K562 (cell line): Measurements from ENCODE around the gene TOX2. TPM values are rescaled to one million over a fixed set of nuclear protein-coding genes. Genes with fewer than 3 reads are reported as not detected.

Experiments
- ATAC-seq: fragments of 200-7000 bp; cut with Tn5 transposase; 3 replicates; pipeline ENCODE4 v1.9.1; 2020; ENCODE audit warnings: moderate library complexity
- BruUV-seq: library from RNA; stranded (reverse); fragments of 400-500 nt; replicated peaks from 2 replicates; lab custom pipeline; 2021; lab: Mats Ljungman, UMichigan
- CTCF ChIA-PET: fragments of 300-600 bp; formaldehyde crosslinking; extraction: SDS; loops from one replicate; lab custom pipeline; 2021; ENCODE audit warnings: low intra/inter-chr PET ratio; lab: Yijun Ruan, JAX
- POLR2A ChIA-PET: fragments of 300-600, 350-650 bp; sonication (Branson Sonifier 250); formaldehyde crosslinking; extraction: SDS; loops from one replicate; lab custom pipeline; 2021; ENCODE audit warnings: antibody characterized with exemption, inconsistent platforms; lab: Yijun Ruan, JAX
- DNase-seq, 4 experiments: peaks; one replicate each; pipeline versions ENCODE4 v3.0.0 to v3.0.0-alpha.2; 2011 to 2018; ENCODE audit warnings: low spot score in 3 of 4, mixed read lengths in 3 of 4; ENCODE audit errors: extremely low read depth in 1 of 4
- FAIRE-seq: peaks from 2 replicates; lab custom pipeline; 2011; peaks lifted over from hg19 to GRCh38; lab: Jason Lieb, UNC
- H2AFZ ChIP-seq: 2 replicates; pipeline ENCODE4 v1.6.0; 2011; ENCODE audit warnings: low read depth, low read length, control low read depth, inconsistent platforms
- H3K27ac ChIP-seq: fragments of 200-600 bp; 3 replicates; pipeline ENCODE4 v1.8.0; 2011; ENCODE audit warnings: low read depth, mild to moderate bottlenecking, control low read depth, inconsistent platforms, low read length, moderate library complexity, mixed read lengths; ENCODE audit errors: extremely low read depth
- H3K27me3 ChIP-seq, 2 experiments: fragments of 300-600 bp in 1 of 2; 2 replicates in 1 of 2; 3 replicates in 1 of 2; pipeline versions ENCODE4 v1.6.0 to v1.8.0; 2011; ENCODE audit warnings: inconsistent platforms in 2 of 2, low read length in 2 of 2, mild to moderate bottlenecking in 1 of 2, mixed read lengths in 1 of 2, moderate library complexity in 1 of 2; ENCODE audit not compliant: control insufficient read depth in 2 of 2, insufficient read depth in 2 of 2
- H3K36me3 ChIP-seq: fragments of 300-600 bp; 3 replicates; pipeline ENCODE4 v1.8.0; 2011; ENCODE audit warnings: mild to moderate bottlenecking, low read length, inconsistent platforms; ENCODE audit not compliant: control insufficient read depth, insufficient read depth
- H3K4me1 ChIP-seq, 2 experiments: fragments of 200-600 bp in 1 of 2; replicated peaks in 1 of 2; 2 replicates in 1 of 2; 3 replicates in 1 of 2; pipeline versions ENCODE4 v1.5.1 to v1.8.0; 2011; ENCODE audit warnings: inconsistent platforms in 2 of 2, low read length in 2 of 2, mild to moderate bottlenecking in 1 of 2, mixed read lengths in 1 of 2, moderate library complexity in 1 of 2; ENCODE audit not compliant: control insufficient read depth in 2 of 2, insufficient read depth in 2 of 2
- H3K4me2 ChIP-seq: 2 replicates; pipeline ENCODE4 v1.6.1; 2011; ENCODE audit warnings: low read length, control low read depth, inconsistent platforms, mixed read lengths; ENCODE audit not compliant: insufficient read depth
- H3K4me3 ChIP-seq: fragments of 200-600 bp; sonication (generic), shearing (Covaris generic); 2 replicates; pipeline ENCODE4 v1.5.1; 2016; ENCODE audit warnings: control low read depth, inconsistent platforms
- H3K79me2 ChIP-seq: fragments of 200-600 bp; 3 replicates; pipeline ENCODE4 v1.8.0; 2011; ENCODE audit warnings: low read length, inconsistent platforms; ENCODE audit not compliant: control insufficient read depth, insufficient read depth
- H3K9ac ChIP-seq, 2 experiments: 2 replicates each; pipeline versions ENCODE4 v1.6.0 to v1.6.1; 2011; ENCODE audit warnings: low read depth in 2 of 2, low read length in 2 of 2, control low read depth in 1 of 2, inconsistent platforms in 1 of 2, mild to moderate bottlenecking in 1 of 2, mixed read lengths in 1 of 2; ENCODE audit not compliant: insufficient read depth in 1 of 2
- H3K9me1 ChIP-seq: one replicate; pipeline ENCODE4 v1.6.0; 2011; ENCODE audit warnings: inconsistent platforms, mild to moderate bottlenecking, low read length, moderate library complexity; ENCODE audit not compliant: control insufficient read depth, insufficient read depth
- H3K9me3 ChIP-seq: replicated peaks from 2 replicates; pipeline ENCODE4 v1.5.1; 2011; ENCODE audit warnings: low read depth, low read length, inconsistent platforms; ENCODE audit not compliant: control insufficient read depth, insufficient read depth
- H4K20me1 ChIP-seq: replicated peaks from 2 replicates; pipeline ENCODE4 v1.6.1; 2011; ENCODE audit warnings: low read length, inconsistent platforms, mixed read lengths; ENCODE audit not compliant: control insufficient read depth, insufficient read depth
- E4F1 ChIP-seq: fragments of 250-450 bp; sonication (Bioruptor Pico); IDR thresholded peaks from 2 replicates; pipeline ENCODE4 v1.5.0; 2021; ENCODE audit warnings: mild to moderate bottlenecking, borderline replicate concordance
- GMEB1 ChIP-seq: fragments of 250-450 bp; sonication (Bioruptor Pico); IDR thresholded peaks from 2 replicates; pipeline ENCODE4 v1.4.0; 2020; ENCODE audit warnings: mild to moderate bottlenecking
- MLX ChIP-seq, 2 experiments: fragments of 450-650 bp in 1 of 2; sonication (generic) in 1 of 2; formaldehyde crosslinking; conservative IDR thresholded peaks; 2 replicates each; pipeline versions ENCODE4 v1.4.0 to v1.8.1; 2020 to 2022; ENCODE audit warnings: mild to moderate bottlenecking in 1 of 2, missing genetic modification reagents in 1 of 2
- NELFE ChIP-seq: IDR thresholded peaks from 2 replicates; pipeline ENCODE4 v1.6.1; 2011; ENCODE audit warnings: mild to moderate bottlenecking; ENCODE audit not compliant: insufficient read depth, insufficient read length
- REST ChIP-seq, 2 experiments: fragments of 450-650 bp; formaldehyde crosslinking in 1 of 2; IDR thresholded peaks; 2 replicates each; pipeline versions ENCODE4 v1.4.0 to v1.6.1; 2014 to 2020; ENCODE audit warnings: mild to moderate bottlenecking in 2 of 2, borderline replicate concordance in 1 of 2, low read depth in 1 of 2
- U2AF1 ChIP-seq: fragments of 200-400 bp; formaldehyde crosslinking; optimal IDR thresholded peaks from 2 replicates; pipeline ENCODE3; 2017; ENCODE audit warnings: mild to moderate bottlenecking, low read depth, low read length, moderate library complexity
- WGBS: fragments of 100-300 bp; shearing (Covaris generic); methylation state at CpG from one replicate; pipeline ENCODE4 v1.1.6; 2016; ENCODE audit warnings: low coverage, mixed read lengths; ENCODE audit not compliant: insufficient coverage; ENCODE audit errors: missing lambda C conversion rate; 5-methylcytosine and 5-hydroxymethylcytosine counted together
- in situ Hi-C: fragments of 300-500 bp; cut with MboI; formaldehyde crosslinking; loops from 4 replicates; pipeline ENCODE4 v1.15.0; 2018; ENCODE audit warnings: inconsistent platforms, mixed read lengths
- intact Hi-C: fragments of 100-400 bp; cut with micrococcal nuclease; formaldehyde crosslinking; loops from 2 replicates; pipeline ENCODE4 v1.14.2; 2022
- polyA plus RNA-seq, 8 experiments: library from polyadenylated mRNA; depleted of rRNA in 4 of 8; stranded (reverse) in 5 of 8; unstranded in 3 of 8; fragments of >200 nt; fragmentation: Nextera tagmentation in 2 of 8; fragmentation: Illumina TruSeq in 1 of 8; extraction: Ambion mirVana in 2 of 8; extraction: Trizol in 1 of 8; gene quantifications; 2 replicates each; pipeline versions ENCODE4 v1.2.1 to v1.2.3, GENCODE V29; 2011 to 2014; ENCODE audit warnings: inconsistent platforms in 1 of 8, missing spikeins in 1 of 8
- total RNA-seq, 7 experiments: library from RNA; depleted of rRNA in 6 of 7; stranded (reverse); fragments of >200 nt in 6 of 7; fragmentation: Illumina TruSeq in 2 of 7; extraction: Trizol in 2 of 7; gene quantifications; 2 replicates each; pipeline versions ENCODE4 v1.2.1 to v1.2.3, GENCODE V29; 2011 to 2021; ENCODE audit warnings: low replicate concordance in 1 of 7

Gene TOX2
- total and polyA plus RNA-seq, 9 of the 15 experiments (the other 6 are each of a cell fraction or from before 2014, with no cell fraction given): not detected

- TF ChIP-seq E4F1 (CRISPR knock-in tag): no peak
- TF ChIP-seq GMEB1: no peak
Observed at GRCh38 chr20:44051661-44052000, 137.0 kb downstream of the TOX2 start (continued).

- in situ Hi-C loops (no loop called here), intact Hi-C loops (no loop called here)
- 0% methylated on average over 10 of the region's 10 CpGs for WGBS
- CTCF ChIA-PET: no interaction called here
- no peaks in the 10 kb centered on the region for H3K36me3 ChIP-seq
- POLR2A ChIA-PET: interaction anchor here (0.6 kb wide), 3 partner anchors 16 to 591 kb away, joined by 3 read pairs; no protein-coding TSS in a partner anchor
- peaks cover 17 to 49% of the 10 kb centered on the region in 2 experiments; a peak in 4 of 5 replicates for H3K27me3 ChIP-seq
- no peaks in the 10 kb centered on the region for H3K9me1 ChIP-seq
- 0 out of 2 replicates have a peak, but pooled peaks cover 4% of the 10 kb centered on the region for H4K20me1 ChIP-seq
- FAIRE-seq (no peak), DNase-seq (no peak), ATAC-seq (no peak)
- H3K9ac ChIP-seq: no peak overlapping the region
- H3K79me2 ChIP-seq: no peaks in the 10 kb centered on the region
- BruUV-seq: no TSS peak
- no peaks in the 10 kb centered on the region for H3K9me3 ChIP-seq
- H3K27ac ChIP-seq: no peak overlapping the region
- no peak overlapping the region for H2AFZ ChIP-seq
- no peak overlapping the region for H3K4me2 ChIP-seq
- no peaks in the 10 kb centered on the region for H3K4me1 ChIP-seq
- no peak overlapping the region for H3K4me3 ChIP-seq
- no peak for TF ChIP-seq REST (IDR thresholded peaks at IDR 0.05; ENCODE audit: borderline replicate concordance)
- TF ChIP-seq REST (CRISPR knock-in tag; IDR thresholded peaks at IDR 0.05; ENCODE audit: low read depth): no peak
- TF ChIP-seq MLX (CRISPR knock-in tag; conservative IDR thresholded peaks at IDR 0.05): no peak
- TF ChIP-seq U2AF1: no peak
- no peak for TF ChIP-seq NELFE
Observed at GRCh38 chr20:44052166-44052565, 137.5 kb downstream of the TOX2 start.
